OCI-LY1 (cell line): ENCODE measurements around the gene NACC2.
"Not testable (repeated sequence)": the region's sequence is repeated elsewhere in the genome, so short reads cannot be mapped to it uniquely, and the experiment has no call there.

Experiments used
- H2AFZ ChIP-seq: fragments of 200-600 bp; sonication (generic), shearing (Covaris generic); 2 replicates; pipeline ENCODE4 v1.6.0; 2014; ENCODE audit warnings: antibody characterized with exemption, mild to moderate bottlenecking, low read length
- H3F3A ChIP-seq: fragments of 200-600 bp; sonication (generic), shearing (Covaris generic); 2 replicates; pipeline ENCODE4 v1.6.0; 2014; ENCODE audit warnings: mild to moderate bottlenecking, antibody characterized with exemption, low read length, moderate library complexity; ENCODE audit not compliant: insufficient read depth
- H3K27ac ChIP-seq: fragments of 200-600 bp; sonication (generic); 2 replicates; pipeline ENCODE4 v1.5.1; 2014; ENCODE audit warnings: low read length, mixed run types, mild to moderate bottlenecking, low read depth; ENCODE audit not compliant: poor library complexity, severe bottlenecking
- H3K27me3 ChIP-seq: fragments of 200-600 bp; sonication (generic); 2 replicates; pipeline ENCODE4 v1.6.0; 2014; ENCODE audit warnings: antibody characterized with exemption, mild to moderate bottlenecking, low read length, moderate library complexity; ENCODE audit not compliant: insufficient read depth
- H3K36me3 ChIP-seq: fragments of 200-600 bp; sonication (generic); 2 replicates; pipeline ENCODE4 v1.6.1; 2014; ENCODE audit warnings: mild to moderate bottlenecking, antibody characterized with exemption, low read length, moderate library complexity, mixed read lengths; ENCODE audit not compliant: insufficient read depth
- H3K4me1 ChIP-seq: fragments of 200-600 bp; sonication (generic); 2 replicates; pipeline ENCODE4 v1.5.1; 2014; ENCODE audit warnings: mild to moderate bottlenecking, low read length, moderate library complexity; ENCODE audit not compliant: insufficient read depth, severe bottlenecking
- H3K4me2 ChIP-seq: fragments of 200-600 bp; sonication (generic), shearing (Covaris generic); 2 replicates; pipeline ENCODE4 v1.6.1; 2014; ENCODE audit warnings: low read length
- H3K4me3 ChIP-seq: fragments of 200-600 bp; sonication (generic); 2 replicates; pipeline ENCODE4 v1.5.1; 2014; ENCODE audit warnings: low read length, low read depth, mild to moderate bottlenecking, mixed read lengths; ENCODE audit not compliant: poor library complexity, severe bottlenecking
- H3K79me2 ChIP-seq: fragments of 200-600 bp; shearing (Covaris generic); 2 replicates; pipeline ENCODE4 v1.6.1; 2016; ENCODE audit warnings: mixed run types, low read length, mixed read lengths; ENCODE audit not compliant: insufficient read depth
- H3K9ac ChIP-seq: fragments of 200-600 bp; sonication (generic), shearing (Covaris generic); 2 replicates; pipeline ENCODE4 v1.6.1; 2014; ENCODE audit warnings: mild to moderate bottlenecking, low read length, mixed read lengths
- H3K9me2 ChIP-seq: fragments of 200-600 bp; sonication (generic), shearing (Covaris generic); 2 replicates; pipeline ENCODE4 v1.6.1; 2014; ENCODE audit warnings: low read depth, mild to moderate bottlenecking, low read length, mixed read lengths
- H3K9me3 ChIP-seq: fragments of 200-600 bp; shearing (Covaris generic); 2 replicates; pipeline ENCODE4 v1.6.1; 2014; ENCODE audit warnings: low read length, mixed read lengths
- H4K20me1 ChIP-seq: fragments of 200-600 bp; sonication (generic), shearing (Covaris generic); 2 replicates; pipeline ENCODE4 v1.6.0; 2016; ENCODE audit warnings: mild to moderate bottlenecking, low read length; ENCODE audit not compliant: insufficient read depth
- CTCF ChIP-seq: fragments of 200-600 bp; sonication (generic), shearing (Covaris generic); IDR thresholded peaks from 2 replicates; pipeline ENCODE4 v1.5.1; 2017; ENCODE audit warnings: mild to moderate bottlenecking, antibody characterized with exemption, low read length, moderate library complexity, mixed read lengths
- EZH2 ChIP-seq: fragments of 200-600 bp; sonication (generic), shearing (Covaris generic); IDR thresholded peaks from 2 replicates; pipeline ENCODE4 v1.8.0; 2017; ENCODE audit warnings: borderline replicate concordance, mixed run types, mild to moderate bottlenecking, antibody characterized with exemption, low read length, moderate library complexity, mixed read lengths

NACC2 gene

GRCh38 chr9:136062657-136063439 lies 32.2 kb downstream of the NACC2 start:
- no peak overlapping the region for H3K9ac ChIP-seq
- no peaks in the 10 kb centered on the region for H3K4me1 ChIP-seq
- no peaks in the 10 kb centered on the region for H3F3A ChIP-seq
- H3K27me3 ChIP-seq, result no peaks in the 10 kb centered on the region; the same call in 1 of the 2 replicates
- no peaks in the 10 kb centered on the region for H3K9me2 ChIP-seq
- no peak overlapping the region for H3K4me2 ChIP-seq
- H3K4me3 ChIP-seq, result no peak overlapping the region
- no peak overlapping the region for H2AFZ ChIP-seq
- TF ChIP-seq CTCF (no peak), EZH2 (no peak)
- H3K27ac ChIP-seq, result no peak overlapping the region
- H4K20me1 ChIP-seq, result no peaks in the 10 kb centered on the region
- no peaks in the 10 kb centered on the region for H3K9me3 ChIP-seq
- no peaks in the 10 kb centered on the region for H3K79me2 ChIP-seq
- no peaks in the 10 kb centered on the region for H3K36me3 ChIP-seq

GRCh38 chr9:136061916-136062315 lies 33.2 kb downstream of the NACC2 start:
- H2AFZ ChIP-seq, H3K9ac ChIP-seq, H3K4me2 ChIP-seq, H3K27ac ChIP-seq, H3K4me1 ChIP-seq, H4K20me1 ChIP-seq, H3K27me3 ChIP-seq, H3K9me2 ChIP-seq, H3K36me3 ChIP-seq, H3K4me3 ChIP-seq, H3K79me2 ChIP-seq, H3F3A ChIP-seq, H3K9me3 ChIP-seq: not testable (repeated sequence)

- Histone ChIP-seq H3F3A (no peaks in the 10 kb centered on the region), H2AFZ (no peak overlapping the region), H3K4me1 (no peaks in the 10 kb centered on the region), H3K9me3 (no peaks in the 10 kb centered on the region), H3K4me2 (no peak overlapping the region), H3K79me2 (no peaks in the 10 kb centered on the region), H3K27ac (no peak overlapping the region), H3K9ac (no peak overlapping the region), H4K20me1 (no peaks in the 10 kb centered on the region), H3K27me3 (no peaks in the 10 kb centered on the region; the same call in 1 of the 2 replicates), H3K9me2 (no peaks in the 10 kb centered on the region), H3K36me3 (no peaks in the 10 kb centered on the region), H3K4me3 (no peak overlapping the region)
- TF ChIP-seq EZH2 (no peak), CTCF (no peak)
Observed at GRCh38 chr9:136061405-136061804, 33.7 kb downstream of the NACC2 start.
